NCI-H1694 (cell line): ENCODE data around the gene DGKQ.
"Not testable (repeated sequence)": the region's sequence is repeated elsewhere in the genome, so short reads cannot be mapped to it uniquely, and the experiment has no call there.

Source experiments
- DNase-seq: peaks from one replicate; lab custom pipeline; 2025; lab: John Stamatoyannopoulos, UW

Gene DGKQ

GRCh38 chr4:976016-976415 lies 2.6 kb upstream of the DGKQ start:
- DNase-seq = not testable (repeated sequence)

GRCh38 chr4:974668-975067 lies 1.3 kb upstream of the DGKQ start:
- DNase-seq = no peak

- DNase-seq = no peak
These were observed 531 bp downstream of the DGKQ start for GRCh38 chr4:972651-973424.

- no peak for DNase-seq
These were observed 1.5 kb downstream of the DGKQ start for GRCh38 chr4:971666-972500.

GRCh38 chr4:970854-971520 lies 2.4 kb downstream of the DGKQ start:
- DNase-seq = no peak

GRCh38 chr4:970046-970745 lies 3.2 kb downstream of the DGKQ start:
- DNase-seq = no peak

GRCh38 chr4:968621-969394 lies 4.6 kb downstream of the DGKQ start:
- no peak for DNase-seq

- DNase-seq = no peak
These were observed 5.1 kb downstream of the DGKQ start for GRCh38 chr4:968221-968620.

- DNase-seq = no peak
These were observed 6.0 kb downstream of the DGKQ start for GRCh38 chr4:967113-968104.

- no peak for DNase-seq
These were observed 6.9 kb downstream of the DGKQ start for GRCh38 chr4:966266-967112.

- no peak for DNase-seq
These were observed 7.6 kb downstream of the DGKQ start for GRCh38 chr4:965766-966134.

- no peak for DNase-seq
These were observed 8.2 kb downstream of the DGKQ start for GRCh38 chr4:965048-965765.

GRCh38 chr4:964346-965025 lies 8.9 kb downstream of the DGKQ start:
- DNase-seq = no peak

GRCh38 chr4:963276-964225 lies 9.8 kb downstream of the DGKQ start:
- DNase-seq = no peak

GRCh38 chr4:962231-963208 lies 10.8 kb downstream of the DGKQ start:
- DNase-seq = peak; percentile 7
